K562 (cell line): ENCODE data around the gene OR2V2. TPM values are rescaled to one million over a fixed set of nuclear protein-coding genes. Genes with fewer than 3 reads are reported as not detected.

Experiments used
- ARHGAP35 ChIP-seq: fragments of 450-650 bp; IDR thresholded peaks from 2 replicates; pipeline ENCODE4 v1.6.1; 2018; ENCODE audit not compliant: partially characterized antibody
- CHD1 ChIP-seq: fragments of 200-600 bp; sonication (generic); IDR thresholded peaks from one replicate; pipeline ENCODE4 v1.6.1; 2012; ENCODE audit warnings: mild to moderate bottlenecking, moderate library complexity, low read length, inconsistent platforms
- CREBBP ChIP-seq: IDR thresholded peaks from one replicate; pipeline ENCODE4 v1.6.1; 2012; ENCODE audit warnings: low read depth, mild to moderate bottlenecking, control low read depth, inconsistent platforms, low read length
- DIDO1 ChIP-seq: fragments of 450-650 bp; IDR thresholded peaks from 2 replicates; pipeline ENCODE4 v1.6.1; 2016; ENCODE audit warnings: low read depth, missing biosample characterization, missing genetic modification characterization
- FOXK2 ChIP-seq, 2 experiments: fragments of 450-650 bp; IDR thresholded peaks in 1 of 2; conservative IDR thresholded peaks in 1 of 2; 2 replicates each; pipeline ENCODE4 v1.6.1; 2016; ENCODE audit warnings: low read depth in 2 of 2, mild to moderate bottlenecking in 1 of 2
- IRF9 ChIP-seq: fragments of 450-650 bp; IDR thresholded peaks from 2 replicates; pipeline ENCODE4 v1.6.1; 2016; ENCODE audit warnings: missing biosample characterization, missing genetic modification characterization
- JUN ChIP-seq, 2 experiments: sonication (generic) in 1 of 2; formaldehyde crosslinking in 1 of 2; IDR thresholded peaks; 2 replicates each; pipeline versions ENCODE4 v1.6.1 to v1.8.0; 2012 to 2022; ENCODE audit warnings: borderline replicate concordance in 2 of 2, mild to moderate bottlenecking in 2 of 2, improper control_type of control experiment in 1 of 2, low read depth in 1 of 2, low read length in 1 of 2, missing genetic modification reagents in 1 of 2
- KAT7 ChIP-seq: sonication (generic); formaldehyde crosslinking; IDR thresholded peaks from 2 replicates; pipeline ENCODE4 v1.8.0; 2022; ENCODE audit warnings: missing genetic modification reagents, mild to moderate bottlenecking, borderline replicate concordance
- MAFF ChIP-seq: IDR thresholded peaks from 2 replicates; pipeline ENCODE4 v1.6.1; 2012; ENCODE audit warnings: low read length, improper control_type of control experiment
- RAD21 ChIP-seq, 2 experiments: fragments of 250-450 bp in 1 of 2; fragments of 450-650 bp in 1 of 2; sonication (Bioruptor Pico) in 1 of 2; formaldehyde crosslinking in 1 of 2; IDR thresholded peaks in 1 of 2; conservative IDR thresholded peaks in 1 of 2; 2 replicates each; pipeline versions ENCODE4 v1.4.0 to v1.8.0; 2020 to 2022; ENCODE audit warnings: mild to moderate bottlenecking in 2 of 2, moderate library complexity in 1 of 2
- RNF2 ChIP-seq: sonication (generic); IDR thresholded peaks from 2 replicates; pipeline ENCODE4 v1.6.1; 2016
- SRSF7 ChIP-seq: fragments of 200-400 bp; formaldehyde crosslinking; optimal IDR thresholded peaks from 2 replicates; pipeline ENCODE3; 2017; ENCODE audit warnings: mild to moderate bottlenecking, low read depth, low read length
- STAT5B ChIP-seq: fragments of 250-450 bp; sonication (Bioruptor Pico); IDR thresholded peaks from 2 replicates; pipeline ENCODE4 v1.8.0; 2021; ENCODE audit warnings: mild to moderate bottlenecking, inconsistent platforms
- ZNF121 ChIP-seq: sonication (generic); formaldehyde crosslinking; conservative IDR thresholded peaks from 2 replicates; pipeline ENCODE4 v1.8.0; 2022; ENCODE audit warnings: missing genetic modification reagents
- ZNF146 ChIP-seq: IDR thresholded peaks from one replicate; pipeline ENCODE4 v1.6.1; 2018; ENCODE audit warnings: missing compliant biosample characterization; ENCODE audit not compliant: unreplicated experiment
- ZNF23 ChIP-seq: fragments of 250-450 bp; sonication (Bioruptor Pico); IDR thresholded peaks from 2 replicates; pipeline ENCODE4 v1.4.0; 2020; ENCODE audit warnings: mild to moderate bottlenecking
- ZNF512 ChIP-seq: IDR thresholded peaks from 2 replicates; pipeline ENCODE4 v1.6.1; 2016; ENCODE audit warnings: missing genetic modification characterization, missing compliant biosample characterization
- ZSCAN29 ChIP-seq: fragments of 450-650 bp; IDR thresholded peaks from 2 replicates; pipeline ENCODE4 v1.6.1; 2017
- polyA plus RNA-seq, 8 experiments: library from polyadenylated mRNA; depleted of rRNA in 4 of 8; stranded (reverse) in 5 of 8; unstranded in 3 of 8; fragments of >200 nt; fragmentation: Nextera tagmentation in 2 of 8; fragmentation: Illumina TruSeq in 1 of 8; extraction: Ambion mirVana in 2 of 8; extraction: Trizol in 1 of 8; gene quantifications; 2 replicates each; pipeline versions ENCODE4 v1.2.1 to v1.2.3, GENCODE V29; 2011 to 2014; ENCODE audit warnings: inconsistent platforms in 1 of 8, missing spikeins in 1 of 8
- total RNA-seq, 7 experiments: library from RNA; depleted of rRNA in 6 of 7; stranded (reverse); fragments of >200 nt in 6 of 7; fragmentation: Illumina TruSeq in 2 of 7; extraction: Trizol in 2 of 7; gene quantifications; 2 replicates each; pipeline versions ENCODE4 v1.2.1 to v1.2.3, GENCODE V29; 2011 to 2021; ENCODE audit warnings: low replicate concordance in 1 of 7
- TF ChIP-seq, protein P1 (sequence below): fragments of 250-450 bp; sonication (Bioruptor Pico); IDR thresholded peaks from 2 replicates; pipeline ENCODE4 v1.4.0; 2020; ENCODE audit warnings: mild to moderate bottlenecking, moderate library complexity
- TF ChIP-seq, protein P2 (sequence below): conservative IDR thresholded peaks from 2 replicates; pipeline ENCODE4 v1.6.1; 2011; ENCODE audit warnings: low read depth, mild to moderate bottlenecking, low read length; ENCODE audit not compliant: control insufficient read depth

Gene OR2V2
- total and polyA plus RNA-seq, 9 of the 15 experiments (the other 6 are each of a cell fraction or from before 2014, with no cell fraction given), result 0.01 TPM; not detected in 8

DNA sequence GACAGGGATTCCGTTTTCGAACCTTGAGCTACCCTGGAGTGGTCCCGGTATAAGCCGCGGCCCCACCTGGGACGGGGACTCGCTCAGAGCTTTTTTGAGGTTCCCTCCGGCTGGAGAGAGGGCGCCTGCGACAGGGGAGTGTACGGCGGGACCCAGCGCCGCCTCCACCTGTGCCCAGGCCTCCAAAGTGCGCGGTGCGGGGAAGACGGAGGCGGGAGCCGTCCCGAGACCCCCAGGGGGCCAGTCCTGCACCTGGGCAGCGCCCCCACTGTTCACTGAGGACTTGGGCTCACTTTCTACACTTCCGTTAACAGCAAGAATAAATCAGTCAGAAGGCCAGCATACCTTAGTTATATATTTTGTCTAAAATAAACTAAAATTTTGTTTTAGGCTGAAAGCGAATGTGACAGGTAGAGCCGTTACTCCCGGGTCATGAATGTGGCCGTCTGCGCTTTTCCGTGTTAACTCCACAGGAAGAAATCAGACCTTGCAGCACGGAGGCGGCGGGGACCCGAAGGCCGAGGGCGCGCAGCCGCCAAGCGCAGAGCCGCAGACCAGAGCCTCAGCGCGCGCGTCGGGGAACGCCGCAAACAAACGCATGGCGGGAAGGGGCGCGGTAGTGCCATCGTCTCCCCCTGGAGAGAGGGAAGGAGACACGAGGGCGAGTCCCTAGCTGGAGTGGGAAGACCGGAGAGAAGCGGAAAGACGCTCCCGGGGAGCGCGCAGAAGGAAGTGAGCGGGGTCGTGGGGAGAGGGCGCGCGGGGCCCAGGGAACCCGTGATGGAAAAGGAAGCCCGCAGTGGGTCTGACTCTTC, 43.5 kb downstream of the OR2V2 start (continued):
- TF ChIP-seq IRF9 (tag) (no peak), ZNF23 (no peak), CHD1 (peak; percentile 43), ARHGAP35 (no peak), DIDO1 (tag) (no peak), ZNF512 (tag) (no peak), JUN (IDR thresholded peaks at IDR 0.05; ENCODE audit: borderline replicate concordance, low read depth, low read length) (no peak), JUN (CRISPR knock-in tag; IDR thresholded peaks at IDR 0.05; ENCODE audit: borderline replicate concordance) (no peak; the same call in 1 of the 2 replicates), CREBBP (no peak), FOXK2 (conservative IDR thresholded peaks at IDR 0.05 in 1 of 2, IDR thresholded peaks at IDR 0.05 in 1 of 2; ENCODE audit: low read depth in 2 of 2) (no peak), RNF2 (no peak), MAFF (no peak), ZSCAN29 (no peak), KAT7 (CRISPR knock-in tag) (no peak), RAD21 (CRISPR knock-in tag; conservative IDR thresholded peaks at IDR 0.05 in 1 of 2, IDR thresholded peaks at IDR 0.05 in 1 of 2) (no peak), SRSF7 (no peak), ZNF146 (CRISPR knock-in tag) (no peak), STAT5B (CRISPR knock-in tag) (no peak), ZNF121 (CRISPR knock-in tag) (no peak)
- TF ChIP-seq, protein P1, sequence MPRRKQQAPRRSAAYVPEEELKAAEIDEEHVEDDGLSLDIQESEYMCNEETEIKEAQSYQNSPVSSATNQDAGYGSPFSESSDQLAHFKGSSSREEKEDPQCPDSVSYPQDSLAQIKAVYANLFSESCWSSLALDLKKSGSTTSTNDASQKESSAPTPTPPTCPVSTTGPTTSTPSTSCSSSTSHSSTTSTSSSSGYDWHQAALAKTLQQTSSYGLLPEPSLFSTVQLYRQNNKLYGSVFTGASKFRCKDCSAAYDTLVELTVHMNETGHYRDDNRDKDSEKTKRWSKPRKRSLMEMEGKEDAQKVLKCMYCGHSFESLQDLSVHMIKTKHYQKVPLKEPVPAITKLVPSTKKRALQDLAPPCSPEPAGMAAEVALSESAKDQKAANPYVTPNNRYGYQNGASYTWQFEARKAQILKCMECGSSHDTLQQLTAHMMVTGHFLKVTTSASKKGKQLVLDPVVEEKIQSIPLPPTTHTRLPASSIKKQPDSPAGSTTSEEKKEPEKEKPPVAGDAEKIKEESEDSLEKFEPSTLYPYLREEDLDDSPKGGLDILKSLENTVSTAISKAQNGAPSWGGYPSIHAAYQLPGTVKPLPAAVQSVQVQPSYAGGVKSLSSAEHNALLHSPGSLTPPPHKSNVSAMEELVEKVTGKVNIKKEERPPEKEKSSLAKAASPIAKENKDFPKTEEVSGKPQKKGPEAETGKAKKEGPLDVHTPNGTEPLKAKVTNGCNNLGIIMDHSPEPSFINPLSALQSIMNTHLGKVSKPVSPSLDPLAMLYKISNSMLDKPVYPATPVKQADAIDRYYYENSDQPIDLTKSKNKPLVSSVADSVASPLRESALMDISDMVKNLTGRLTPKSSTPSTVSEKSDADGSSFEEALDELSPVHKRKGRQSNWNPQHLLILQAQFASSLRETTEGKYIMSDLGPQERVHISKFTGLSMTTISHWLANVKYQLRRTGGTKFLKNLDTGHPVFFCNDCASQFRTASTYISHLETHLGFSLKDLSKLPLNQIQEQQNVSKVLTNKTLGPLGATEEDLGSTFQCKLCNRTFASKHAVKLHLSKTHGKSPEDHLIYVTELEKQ, result 0 out of 2 replicates have a peak, but pooled peaks have one; percentile 45
- TF ChIP-seq, protein P2, sequence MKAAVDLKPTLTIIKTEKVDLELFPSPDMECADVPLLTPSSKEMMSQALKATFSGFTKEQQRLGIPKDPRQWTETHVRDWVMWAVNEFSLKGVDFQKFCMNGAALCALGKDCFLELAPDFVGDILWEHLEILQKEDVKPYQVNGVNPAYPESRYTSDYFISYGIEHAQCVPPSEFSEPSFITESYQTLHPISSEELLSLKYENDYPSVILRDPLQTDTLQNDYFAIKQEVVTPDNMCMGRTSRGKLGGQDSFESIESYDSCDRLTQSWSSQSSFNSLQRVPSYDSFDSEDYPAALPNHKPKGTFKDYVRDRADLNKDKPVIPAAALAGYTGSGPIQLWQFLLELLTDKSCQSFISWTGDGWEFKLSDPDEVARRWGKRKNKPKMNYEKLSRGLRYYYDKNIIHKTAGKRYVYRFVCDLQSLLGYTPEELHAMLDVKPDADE, result no peak
